HG03196 (cell line): Measurements from ENCODE around the gene FBXO38.

Source experiments
- ATAC-seq: cut with Tn5 transposase; IDR thresholded peaks from one replicate; pipeline ENCODE4 v1.9.1; 2021; ENCODE audit not compliant: unreplicated experiment

FBXO38 gene

GRCh38 chr5:148385094-148385493, 1.3 kb downstream of the FBXO38 start:
- ATAC-seq: no peak

GRCh38 chr5:148386041-148386440, 2.3 kb downstream of the FBXO38 start:
- no peak for ATAC-seq

DNA sequence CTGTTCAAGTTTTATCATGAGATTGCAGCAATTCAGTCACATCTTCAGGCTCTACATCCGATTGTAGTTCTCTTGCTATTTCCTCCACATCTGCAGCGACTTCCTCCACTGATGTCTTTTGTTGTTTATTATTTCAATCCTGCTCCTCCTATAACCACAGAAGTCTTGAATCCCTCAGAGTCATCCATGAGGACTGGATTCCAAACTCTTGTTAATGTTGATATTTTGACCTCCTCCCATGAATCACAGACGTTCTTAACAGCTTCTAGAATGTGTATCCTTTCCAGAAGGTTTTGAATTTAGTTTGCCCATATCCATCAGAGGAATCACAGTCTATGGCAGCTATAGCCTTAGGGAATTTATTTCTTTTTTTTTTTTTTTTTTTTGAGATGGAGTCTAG, 3.6 kb downstream of the FBXO38 start:
- ATAC-seq: no peak

GRCh38 chr5:148388696-148389095, 4.9 kb downstream of the FBXO38 start:
- ATAC-seq: no peak

DNA sequence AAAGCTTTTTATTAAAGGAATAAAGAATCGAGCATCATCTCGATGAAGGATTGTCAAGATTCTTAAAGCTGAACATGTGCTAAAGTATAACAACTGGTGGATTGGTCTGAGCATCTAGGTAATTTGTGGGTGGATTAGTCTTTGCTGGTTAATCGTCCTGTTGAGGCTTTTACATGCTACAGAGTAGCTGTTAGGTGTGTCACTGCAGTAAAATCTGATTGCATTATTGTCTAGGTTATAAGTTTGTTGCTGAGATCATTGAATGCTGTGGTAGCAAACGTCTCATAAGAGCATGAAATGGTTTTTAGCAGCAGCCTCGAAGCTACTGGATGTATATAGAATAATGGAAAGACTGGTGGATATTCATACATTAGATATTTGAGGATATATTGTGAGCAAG, 7.2 kb downstream of the FBXO38 start:
- no peak for ATAC-seq

DNA sequence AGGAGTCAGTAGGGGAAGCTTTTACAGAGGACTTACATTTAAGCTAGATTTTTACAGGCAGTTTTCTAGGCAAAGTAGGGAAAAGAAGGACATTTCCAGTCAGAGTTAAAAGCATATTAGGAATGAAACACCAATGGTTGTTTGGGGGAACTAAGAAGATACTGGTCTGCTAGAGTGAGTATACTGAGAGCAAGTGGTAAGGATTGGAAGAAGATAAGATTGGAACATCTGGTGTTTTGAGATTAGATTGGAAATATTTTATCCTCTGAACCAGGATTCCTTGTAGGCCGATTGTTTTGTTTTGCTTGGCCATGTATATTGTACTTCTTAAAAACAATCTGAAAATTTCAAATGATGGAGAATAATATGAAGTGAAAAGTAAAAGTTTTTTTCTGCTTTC, 7.7 kb downstream of the FBXO38 start:
- ATAC-seq: no peak

DNA sequence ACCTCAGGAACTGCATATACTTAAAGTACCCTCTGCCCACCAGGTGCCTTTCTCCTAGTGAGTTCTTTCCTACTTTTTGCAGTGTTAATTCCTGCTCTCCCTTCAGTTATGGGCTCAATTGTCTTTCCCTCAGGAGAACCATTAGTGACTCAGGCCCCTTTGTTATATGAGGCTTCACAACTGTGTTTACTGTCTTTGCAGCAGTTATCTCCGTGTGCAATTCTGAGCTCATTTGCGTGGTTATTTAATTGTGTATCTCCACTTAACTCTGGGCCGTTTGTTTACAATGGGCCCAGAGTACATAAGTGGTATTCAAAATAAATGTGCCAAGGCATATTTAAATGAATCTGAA, 9.6 kb downstream of the FBXO38 start:
- no peak for ATAC-seq

DNA sequence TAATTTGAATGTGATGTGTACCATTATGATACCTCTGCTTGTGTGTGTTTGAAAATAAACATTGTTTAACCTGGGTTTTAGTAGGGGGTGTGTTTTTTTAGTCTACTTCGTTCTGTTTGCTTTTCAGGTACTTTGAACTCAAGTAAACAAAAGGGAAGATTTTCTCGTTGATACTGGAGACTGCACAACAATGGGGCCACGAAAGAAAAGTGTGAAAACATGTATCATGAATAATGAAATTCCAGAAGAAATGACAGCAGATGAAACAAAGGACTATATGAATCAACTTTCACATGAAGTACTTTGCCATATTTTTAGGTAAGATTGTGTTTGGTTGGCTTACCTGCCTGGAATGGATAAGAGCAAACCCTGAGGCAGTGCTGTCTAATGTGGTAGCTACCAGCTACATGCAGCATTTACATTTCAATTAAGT, 10.8 kb downstream of the FBXO38 start:
- no peak for ATAC-seq

DNA sequence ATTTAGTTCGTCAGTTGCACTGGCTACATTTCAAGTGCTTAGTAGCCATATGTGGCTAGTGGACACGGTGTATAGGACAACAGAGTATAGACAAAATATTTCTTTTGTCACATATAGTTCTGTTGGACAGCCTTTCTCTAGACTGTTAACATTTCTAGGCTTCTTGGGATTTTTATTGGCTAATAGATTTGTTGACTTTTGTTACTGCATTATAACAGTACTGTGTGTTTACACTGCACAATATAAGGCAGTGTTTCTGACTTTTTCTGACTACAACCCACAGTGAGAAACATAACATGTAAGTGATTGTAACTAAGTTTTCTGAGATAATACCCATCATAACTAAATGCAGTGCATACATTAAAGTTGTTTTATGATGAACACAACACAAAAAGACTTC, 11.3 kb downstream of the FBXO38 start:
- no peak for ATAC-seq

DNA sequence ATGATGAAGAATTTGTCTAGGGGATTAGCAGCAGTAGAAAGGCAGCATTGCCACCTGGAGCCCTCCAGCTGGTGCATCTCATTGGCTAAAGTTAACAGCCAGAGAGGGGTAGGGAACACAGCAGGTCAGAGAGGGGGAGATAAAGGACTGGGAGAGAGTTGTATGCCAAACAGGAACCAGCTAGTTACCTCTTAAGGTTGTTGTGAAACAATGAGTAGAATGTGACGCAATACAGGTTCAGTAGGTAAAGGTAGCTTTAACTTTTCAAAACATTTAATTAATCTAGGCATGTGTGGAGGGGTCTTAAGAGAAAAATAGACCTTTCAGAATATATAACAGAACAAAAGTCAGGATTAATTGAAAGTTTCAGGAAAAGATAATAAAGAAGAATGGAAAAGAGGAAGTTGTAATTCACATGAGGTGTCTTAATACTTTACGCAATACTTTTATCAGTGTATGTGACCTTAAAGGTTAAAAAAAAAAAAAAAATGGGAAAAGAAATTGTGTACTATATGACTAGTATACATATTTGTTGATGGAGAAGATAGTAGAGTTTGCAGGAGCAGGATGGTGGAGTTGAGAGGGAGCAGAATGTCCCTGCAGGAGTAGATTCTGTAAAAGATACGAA, 14.3 kb downstream of the FBXO38 start:
- ATAC-seq: no peak

DNA sequence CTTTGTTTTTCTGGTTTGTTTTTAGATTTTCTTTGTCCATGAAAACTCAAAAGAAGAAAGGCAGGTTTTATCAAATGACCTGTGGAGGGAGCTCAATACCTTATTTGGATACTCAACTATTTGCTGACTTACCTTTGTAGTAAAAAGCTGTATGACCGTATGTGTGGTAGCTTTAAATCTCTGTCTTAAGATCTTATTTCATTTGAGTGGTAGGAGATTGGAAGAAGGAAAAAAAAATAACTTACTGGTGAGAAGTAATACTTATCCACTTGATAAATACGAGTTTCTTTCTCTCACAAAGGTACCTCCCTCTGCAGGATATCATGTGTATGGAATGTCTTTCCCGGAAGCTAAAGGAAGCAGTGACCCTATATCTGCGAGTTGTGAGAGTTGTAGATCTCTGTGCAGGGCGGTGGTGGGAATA, 15.0 kb downstream of the FBXO38 start:
- no peak for ATAC-seq

DNA sequence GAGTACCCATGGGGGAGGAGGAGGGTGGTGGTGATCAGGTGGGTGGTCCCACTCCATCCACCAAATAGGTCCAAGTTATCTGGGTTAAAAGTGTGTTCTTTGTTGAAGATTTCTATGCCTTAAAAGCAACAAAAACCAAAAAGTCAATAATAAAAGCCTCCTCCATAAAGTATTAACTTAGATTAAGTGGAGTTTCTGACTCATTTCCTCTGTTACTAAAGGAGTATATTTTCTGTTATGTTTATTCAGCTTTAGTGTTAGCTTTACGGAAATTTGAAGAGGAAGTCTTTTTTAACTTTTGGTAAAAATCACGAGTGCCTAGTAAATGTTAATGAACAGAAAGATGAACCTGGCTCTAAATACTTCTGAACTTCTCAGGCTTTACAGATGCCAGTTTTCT, 17.8 kb downstream of the FBXO38 start:
- ATAC-seq: no peak

GRCh38 chr5:148403344-148403743, 19.6 kb downstream of the FBXO38 start:
- no peak for ATAC-seq

DNA sequence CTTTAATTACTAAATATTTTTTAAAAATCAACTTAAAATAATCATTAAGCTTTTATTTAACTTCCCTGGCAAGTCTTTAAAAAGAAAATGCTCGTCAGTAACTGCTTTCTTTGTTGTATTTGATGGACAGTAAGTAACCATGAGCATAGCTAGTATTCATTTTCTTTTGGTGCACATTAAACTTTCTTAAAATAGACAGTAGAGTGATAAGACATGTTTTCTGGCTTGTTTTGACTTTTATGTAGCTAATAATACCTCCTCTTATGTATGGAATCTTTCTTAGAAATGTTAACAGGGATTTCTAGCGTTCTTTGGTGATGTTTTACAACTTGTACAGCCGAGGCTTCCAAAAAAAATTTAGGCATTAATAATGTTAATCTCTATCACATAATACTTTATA, 22.6 kb downstream of the FBXO38 start:
- no peak for ATAC-seq

- no peak for ATAC-seq
Measured at GRCh38 chr5:148408092-148408491, 24.3 kb downstream of the FBXO38 start.

DNA sequence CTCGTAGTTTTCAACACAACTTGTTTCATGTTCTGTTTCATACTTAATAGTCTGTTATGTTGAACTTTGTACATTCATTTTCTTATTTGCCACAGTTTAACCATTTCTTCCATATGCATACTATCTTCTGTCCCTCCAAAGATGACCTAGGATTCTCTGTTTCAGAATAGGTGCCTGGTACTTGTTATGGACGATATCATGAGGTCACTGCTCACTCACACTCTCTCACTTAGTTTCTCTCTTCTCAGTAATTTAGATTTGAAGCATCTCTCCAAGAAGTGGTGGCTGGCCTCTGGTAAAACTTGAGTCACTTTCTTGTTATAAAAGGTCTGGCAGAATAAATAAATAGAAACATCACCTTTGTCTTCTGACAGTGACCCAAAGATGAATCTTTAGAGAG, 28.4 kb downstream of the FBXO38 start:
- no peak for ATAC-seq

GRCh38 chr5:148414833-148415232, 31.1 kb downstream of the FBXO38 start:
- no peak for ATAC-seq

GRCh38 chr5:148416416-148416815, 32.7 kb downstream of the FBXO38 start:
- ATAC-seq: no peak

- no peak for ATAC-seq
Measured at GRCh38 chr5:148416921-148417320, 33.2 kb downstream of the FBXO38 start.

- ATAC-seq: no peak
Measured at GRCh38 chr5:148418511-148418910, 34.8 kb downstream of the FBXO38 start.

GRCh38 chr5:148421661-148422060, 37.9 kb downstream of the FBXO38 start:
- ATAC-seq: no peak

- ATAC-seq: no peak
Measured at GRCh38 chr5:148425808-148426207, 42.0 kb downstream of the FBXO38 start.

DNA sequence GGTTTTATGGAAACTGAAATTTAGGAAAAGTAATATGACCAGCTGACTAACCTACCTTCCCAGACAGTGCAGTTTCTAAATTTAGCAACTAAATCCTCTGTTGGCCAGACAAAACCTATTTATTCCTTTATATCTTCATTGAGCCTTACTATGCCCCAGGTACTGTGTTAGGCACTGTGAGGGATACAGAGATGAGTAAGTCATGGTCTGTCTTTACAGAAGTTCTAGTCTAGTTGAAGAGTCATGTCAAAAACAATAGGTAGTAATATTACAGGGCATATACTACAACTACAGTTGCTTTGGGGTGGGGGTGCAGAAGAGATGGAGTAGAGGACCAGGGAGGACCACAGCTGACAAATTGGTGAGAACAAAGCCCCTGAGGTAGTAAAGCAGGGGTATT, 42.8 kb downstream of the FBXO38 start:
- no peak for ATAC-seq
